Measurements from ENCODE around the gene BLOC1S2.
"Not testable (repeated sequence)": the region's sequence is repeated elsewhere in the genome, so short reads cannot be mapped to it uniquely, and the experiment has no call there.

The BLOC1S2 gene

DNA sequence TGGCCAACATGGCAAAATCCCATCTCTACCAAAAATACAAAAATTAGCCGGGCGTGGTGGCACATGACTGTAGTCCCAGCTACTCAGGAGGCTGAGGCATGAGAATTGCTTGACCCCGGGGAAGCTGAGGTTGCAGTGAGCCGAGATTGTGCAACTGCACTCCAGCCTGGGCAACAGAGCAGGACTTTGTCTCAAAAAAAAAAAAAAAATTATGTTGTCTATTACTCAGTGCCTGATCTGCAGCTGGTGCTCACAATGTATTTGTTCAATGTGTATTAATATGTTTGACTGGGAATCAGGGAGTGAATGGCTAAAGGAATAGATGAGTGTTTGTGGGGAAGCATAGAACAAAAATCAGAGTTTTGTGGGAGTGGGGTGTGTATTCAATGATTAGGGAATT, 5.8 kb upstream of the BLOC1S2 start:
- not testable (repeated sequence) for DNase-seq (ENCODE audit: low read depth, low spot score); H3K27ac ChIP-seq

DNA sequence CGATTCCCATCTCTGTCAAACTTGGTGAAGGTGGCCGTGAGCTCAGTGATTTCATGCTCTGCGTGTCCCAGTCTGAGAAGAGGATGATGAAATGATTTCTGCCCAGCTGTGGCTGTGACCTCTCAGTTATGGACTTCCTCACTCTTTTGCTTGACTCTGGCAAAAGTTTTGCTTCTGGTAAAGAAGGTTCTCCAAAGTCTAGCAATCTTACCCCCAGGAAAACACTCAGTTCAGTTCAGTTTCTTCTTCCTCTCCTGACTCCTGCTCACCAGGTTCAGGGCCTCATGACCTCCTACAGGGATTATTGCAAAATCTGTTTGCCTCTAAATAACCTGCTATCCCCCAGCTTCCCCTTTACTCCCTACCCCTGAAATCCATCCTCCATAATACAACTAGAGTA, 4.9 kb upstream of the BLOC1S2 start:
- no peak overlapping the region for H3K27ac ChIP-seq
- no peak for DNase-seq (ENCODE audit: low read depth, low spot score)

DNA sequence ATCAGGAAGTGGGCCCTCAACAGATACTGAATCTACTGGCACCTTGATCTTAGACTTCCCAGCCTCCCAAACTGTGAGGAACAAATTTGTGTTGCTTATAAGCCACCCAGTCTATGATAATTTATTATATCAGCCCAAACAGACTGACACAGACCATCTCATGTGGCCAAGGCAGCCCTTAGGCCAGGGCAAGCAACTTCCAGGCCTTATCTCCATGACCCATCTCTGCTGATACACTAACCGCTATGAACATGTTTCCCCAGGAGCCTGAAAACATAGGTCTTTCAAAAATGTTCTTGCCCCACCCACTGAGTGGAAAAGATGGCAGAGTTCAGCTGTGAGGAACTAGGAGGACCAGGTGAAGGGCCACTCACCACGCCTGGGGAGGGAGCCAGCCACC, 3.2 kb upstream of the BLOC1S2 start:
- no peak for DNase-seq (ENCODE audit: low read depth, low spot score)
- no peak overlapping the region for H3K27ac ChIP-seq

DNA sequence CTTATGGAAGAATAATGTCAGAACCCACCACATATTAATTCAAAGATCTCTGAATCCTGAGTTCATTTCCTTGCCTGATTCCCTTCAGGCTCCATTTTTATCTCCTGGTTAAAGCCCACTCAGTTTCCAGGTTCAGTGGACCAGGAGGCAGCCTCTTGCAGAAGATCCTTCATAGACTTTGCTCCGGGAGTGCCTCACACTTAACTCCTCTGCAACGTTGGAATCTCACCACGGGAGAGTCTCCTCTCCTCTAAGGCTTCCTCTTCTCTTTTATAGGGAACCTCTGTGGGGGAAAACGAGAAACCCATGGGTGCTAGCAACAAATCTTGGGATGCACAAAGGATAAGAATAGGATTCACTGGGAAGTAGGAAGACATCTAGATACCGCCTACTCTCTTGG, 1.7 kb upstream of the BLOC1S2 start:
- no peak for DNase-seq (ENCODE audit: low read depth, low spot score)
- peak overlapping the region; percentile 93 for H3K27ac ChIP-seq

DNA sequence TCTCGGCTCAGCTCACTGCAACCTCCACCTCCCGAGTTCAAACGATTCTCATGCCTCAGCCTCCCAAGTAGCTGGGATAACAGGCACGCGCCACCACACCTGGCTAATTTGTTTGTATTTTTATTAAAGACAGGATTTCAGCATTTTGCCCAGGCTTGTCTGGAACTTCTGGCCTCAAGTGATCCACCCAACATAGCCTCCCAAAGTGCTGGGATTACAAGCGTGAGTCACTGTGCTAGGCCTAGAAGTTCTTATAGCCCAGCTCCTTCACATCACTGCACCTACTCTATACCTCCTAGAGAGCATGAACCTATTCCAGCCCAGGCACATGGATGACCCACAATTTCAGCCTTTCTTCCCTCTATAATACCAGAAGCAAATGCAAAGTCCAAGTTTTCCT, 1.3 kb upstream of the BLOC1S2 start:
- H3K27ac ChIP-seq, result peak overlapping the region; percentile 93
- no peak for DNase-seq (ENCODE audit: low read depth, low spot score)

DNA sequence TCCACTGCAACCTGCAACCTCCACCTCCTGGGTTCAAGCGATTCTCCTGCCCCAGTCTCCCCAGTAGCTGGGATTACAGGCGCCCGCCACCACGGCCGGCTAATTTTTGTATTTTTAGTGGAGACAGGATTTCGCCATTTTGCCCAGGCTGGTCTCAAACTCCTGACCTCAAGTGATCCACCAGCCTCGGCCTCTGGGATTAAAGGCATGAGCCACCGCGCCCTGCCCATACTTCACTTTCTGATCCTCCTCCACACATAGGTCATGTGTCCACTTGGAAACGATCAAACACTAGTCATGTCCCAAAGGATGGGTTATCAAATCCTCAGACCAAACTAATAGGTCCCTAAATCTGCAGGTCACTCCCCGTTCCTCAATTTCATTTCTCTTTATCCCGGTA, 1.2 kb downstream of the BLOC1S2 start:
- H3K27ac ChIP-seq, result peak overlapping the region; percentile 93
- not testable (repeated sequence) for DNase-seq (ENCODE audit: low read depth, low spot score)

DNA sequence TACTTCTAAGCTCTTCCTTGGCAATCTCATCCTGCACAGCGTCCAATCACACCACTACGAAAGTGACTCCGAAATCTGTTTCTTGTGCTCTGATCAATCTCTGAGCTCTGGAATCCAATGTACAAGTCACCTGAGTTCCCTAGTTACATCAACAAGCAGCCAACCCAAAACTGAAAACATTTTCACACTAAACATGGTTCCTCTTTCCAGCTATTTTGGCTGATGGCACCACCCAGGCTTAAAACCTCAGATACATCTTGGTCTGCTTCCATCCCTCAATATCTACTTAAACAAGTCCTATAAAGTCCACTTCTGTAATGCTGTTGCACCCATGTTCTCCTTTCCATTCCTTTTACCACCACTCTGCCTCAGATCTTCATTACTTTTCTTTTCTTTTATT, 3.6 kb downstream of the BLOC1S2 start:
- no peak overlapping the region for H3K27ac ChIP-seq
- DNase-seq (ENCODE audit: low read depth, low spot score), result no peak

DNA sequence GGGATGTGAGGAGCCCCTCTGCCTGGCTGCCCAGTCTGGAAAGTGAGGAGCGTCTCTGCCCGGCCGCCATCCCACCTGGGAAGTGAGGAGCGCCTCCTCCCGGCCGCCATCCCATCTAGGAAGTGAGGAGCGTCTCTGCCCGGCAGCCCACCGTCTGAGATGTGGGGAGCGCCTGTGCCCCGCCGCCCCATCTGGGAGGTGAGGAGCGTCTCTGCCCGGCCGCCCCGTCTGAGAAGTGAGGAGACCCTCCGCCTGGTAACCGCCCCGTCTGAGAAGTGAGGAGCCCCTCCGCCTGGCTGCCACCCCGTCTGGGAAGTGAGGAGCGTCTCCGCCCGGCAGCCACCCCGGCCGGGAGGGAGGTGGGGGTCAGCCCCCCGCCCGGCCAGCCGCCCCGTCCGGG, 9.5 kb downstream of the BLOC1S2 start:
- H3K27ac ChIP-seq; DNase-seq (ENCODE audit: low read depth, low spot score): not testable (repeated sequence)

DNA sequence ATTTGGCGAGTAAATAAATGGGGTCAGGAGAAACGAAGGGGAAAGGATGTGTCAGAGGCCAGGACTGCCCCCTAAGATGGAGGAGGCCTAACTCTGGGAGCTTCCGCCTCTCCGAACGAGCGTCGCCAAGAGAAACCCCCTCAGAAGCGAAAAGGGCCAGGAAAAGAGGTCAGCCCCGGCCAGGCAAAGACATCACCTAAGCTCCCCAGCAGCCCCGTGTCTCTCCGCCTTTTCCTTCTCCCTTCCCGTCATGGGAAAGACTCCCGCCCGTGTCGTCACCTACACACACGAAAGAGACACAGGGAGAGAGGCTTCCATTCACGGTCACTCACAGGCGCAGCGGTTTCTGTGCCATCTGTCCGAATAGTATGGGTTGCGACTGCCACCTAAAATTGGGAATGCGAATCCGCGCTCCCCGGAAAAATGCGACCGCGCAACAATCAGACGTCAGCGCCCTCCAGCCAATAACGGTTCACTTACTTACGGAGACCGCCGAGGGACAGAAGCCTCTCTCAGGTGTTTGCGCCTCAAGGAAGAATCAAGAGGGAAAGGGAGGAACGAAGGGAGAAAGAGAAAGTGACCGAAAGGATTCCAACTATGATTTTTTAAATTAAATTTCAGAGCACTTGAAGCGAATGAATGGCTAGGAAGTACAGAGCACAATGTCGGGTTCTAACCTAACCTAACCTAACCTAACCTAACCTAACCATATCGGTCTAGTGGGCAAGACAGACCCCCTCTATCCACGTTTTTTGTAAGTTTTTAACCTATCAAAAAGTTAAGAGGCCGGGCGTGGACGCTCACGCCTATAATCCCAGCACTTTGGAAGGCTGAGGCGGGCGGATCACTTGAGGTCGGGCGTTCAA, 19.0 kb downstream of the BLOC1S2 start, which contains the start of gene CWF19L1:
CWF19L1 (minus strand) TSS at position 400 of the 866 bp plus-strand sequence; CDS start at position 355, 45 bp downstream.
- peak; percentile 60 for DNase-seq (ENCODE audit: low read depth, low spot score)
- peak within 1 kb of the TSS; percentile 70 for H3K27ac ChIP-seq

DNA sequence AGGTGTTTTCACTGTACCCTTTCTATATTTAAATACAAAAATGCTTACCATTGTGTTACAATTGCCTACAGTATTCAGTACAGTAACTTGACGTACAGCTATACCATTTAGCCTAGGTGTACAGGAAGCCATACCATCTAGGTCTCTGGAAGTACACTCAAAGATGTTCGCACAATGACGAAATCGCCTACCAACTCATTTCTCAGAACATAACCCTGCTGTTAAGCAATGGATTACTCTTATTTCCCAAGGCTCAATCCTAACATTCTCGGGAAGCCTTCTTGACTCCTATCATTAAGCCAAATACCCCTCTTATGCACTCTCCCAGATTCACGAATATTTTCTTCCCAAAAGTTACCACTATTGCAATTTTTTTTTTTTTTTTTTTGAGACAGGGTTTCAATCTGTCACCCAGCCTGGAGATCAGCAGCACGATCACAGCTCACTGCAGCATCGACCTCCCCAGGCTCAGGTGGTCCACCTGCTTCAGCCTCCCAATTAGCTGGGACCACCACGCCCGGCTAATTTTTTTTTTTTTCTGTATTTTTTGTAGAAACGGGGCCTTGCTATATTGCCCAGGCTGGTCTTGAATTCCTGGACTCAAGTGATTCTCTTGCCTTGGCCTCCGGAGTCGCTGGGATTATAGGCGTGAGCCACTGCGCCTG, 20.5 kb downstream of the BLOC1S2 start:
- H3K27ac ChIP-seq, result no peak overlapping the region
- no peak for DNase-seq (ENCODE audit: low read depth, low spot score)

DNA sequence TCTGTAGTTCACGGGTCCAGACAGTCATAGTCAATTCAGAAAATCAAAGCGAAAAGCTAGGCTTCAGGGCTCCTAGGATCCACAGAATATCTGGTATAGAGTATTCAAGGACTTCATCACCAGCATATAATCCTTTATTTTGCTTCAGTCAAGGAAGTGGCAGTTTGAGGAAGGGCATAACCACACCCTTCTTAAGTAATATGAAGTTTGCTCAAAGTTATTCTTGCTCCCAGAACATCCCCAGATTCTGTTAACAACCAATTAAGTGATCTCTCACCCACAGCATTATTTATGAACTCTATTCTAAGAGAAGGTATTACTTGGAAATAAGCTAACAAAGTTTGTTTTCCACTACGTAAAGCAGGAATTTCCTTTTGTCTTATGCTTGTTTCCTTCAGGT, 32.3 kb downstream of the BLOC1S2 start:
- no peak overlapping the region for H3K27ac ChIP-seq
- DNase-seq (ENCODE audit: low read depth, low spot score), result no peak

DNA sequence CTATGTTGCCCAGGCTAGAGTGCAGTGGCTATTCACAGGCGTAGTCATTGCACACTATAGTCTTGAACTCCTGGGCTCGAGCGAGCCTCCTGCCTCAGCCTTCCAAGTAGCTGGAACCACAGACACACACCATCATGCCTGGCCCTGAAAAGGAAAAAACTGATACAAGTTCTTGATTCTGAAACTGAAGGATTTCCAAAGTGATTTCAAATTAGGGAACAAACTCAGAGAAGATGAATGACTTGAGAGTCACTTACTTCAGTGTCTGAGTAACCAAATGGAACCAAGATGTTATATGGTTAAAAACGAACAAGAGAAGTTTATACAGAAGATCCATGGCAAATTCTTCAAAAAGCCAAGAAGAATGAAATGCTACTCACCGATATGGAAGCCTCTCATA, 33.4 kb downstream of the BLOC1S2 start:
- H3K27ac ChIP-seq, result no peak overlapping the region
- DNase-seq (ENCODE audit: low read depth, low spot score), result no peak

DNA sequence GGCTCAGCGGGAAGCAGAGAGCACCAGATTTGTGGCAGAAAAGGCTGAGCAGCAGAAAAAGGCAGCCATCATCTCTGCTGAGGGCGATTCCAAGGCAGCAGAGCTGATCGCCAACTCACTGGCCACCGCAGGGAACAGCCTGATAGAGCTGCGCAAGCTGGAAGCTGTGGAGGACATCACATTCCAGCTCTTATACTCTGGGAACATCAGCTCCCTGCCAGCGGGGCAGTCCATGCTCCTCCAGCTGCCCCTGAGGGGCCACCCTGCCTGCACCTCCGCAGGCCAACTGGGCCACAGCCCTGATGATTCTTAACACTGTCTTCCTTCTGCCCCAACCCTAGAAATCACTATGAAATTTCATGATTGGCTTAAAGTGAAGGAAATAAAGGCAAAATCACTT, 37.7 kb downstream of the BLOC1S2 start:
- no peak for DNase-seq (ENCODE audit: low read depth, low spot score)
- H3K27ac ChIP-seq, result no peak overlapping the region

DNA sequence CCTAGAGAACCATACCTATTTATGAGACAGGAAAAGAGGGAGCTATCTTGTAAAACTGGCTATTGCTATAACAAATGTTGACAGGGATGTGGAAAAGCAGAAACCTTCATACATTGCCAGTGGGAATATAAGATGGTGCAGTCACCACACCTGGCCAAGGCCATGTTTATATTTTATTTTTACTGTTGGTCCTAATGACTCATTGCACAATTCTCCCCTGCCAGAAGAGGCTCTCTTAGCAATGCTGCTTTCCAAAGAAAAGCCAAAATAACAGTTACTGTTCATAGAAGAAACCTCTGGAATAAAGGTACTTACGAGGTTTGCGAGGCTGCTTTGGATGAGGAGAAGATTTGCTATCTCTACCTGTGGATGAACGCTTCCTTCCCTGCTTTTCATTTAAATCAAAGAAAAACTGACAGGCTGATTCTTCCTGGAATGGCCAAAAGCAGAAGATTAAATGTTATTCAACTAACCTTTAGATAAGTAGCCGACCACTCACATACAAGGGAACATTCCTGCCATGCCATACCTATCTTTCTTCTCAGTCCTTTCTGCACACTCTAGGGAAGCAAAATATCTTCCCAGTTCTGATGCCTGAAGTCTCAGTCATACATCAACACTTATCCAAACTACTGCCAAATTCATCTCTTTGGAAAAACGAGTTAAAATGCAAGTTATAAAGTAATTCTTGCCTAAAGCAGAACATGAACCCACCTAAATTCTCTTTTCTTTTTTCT, 40.8 kb downstream of the BLOC1S2 start:
- H3K27ac ChIP-seq, result no peak overlapping the region
- no peak for DNase-seq (ENCODE audit: low read depth, low spot score)

DNA sequence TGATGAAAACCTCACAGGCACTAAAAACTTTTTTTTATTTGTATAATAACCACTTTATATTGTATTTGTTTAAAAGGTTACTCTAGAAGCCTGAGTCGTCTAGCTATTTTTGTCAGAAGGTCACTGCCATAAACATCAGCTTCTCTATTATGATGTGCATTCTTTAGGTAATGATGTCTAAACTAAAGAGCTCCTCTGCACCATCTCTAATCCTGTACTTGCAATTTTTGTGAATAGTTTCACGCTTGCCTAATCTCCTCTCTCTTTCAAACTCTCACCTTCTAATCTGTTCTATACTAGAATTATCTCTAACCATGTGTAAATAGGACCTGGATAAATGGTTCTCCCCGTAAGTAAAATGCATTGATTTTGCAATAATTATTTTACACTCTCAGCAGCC, 46.6 kb downstream of the BLOC1S2 start:
- H3K27ac ChIP-seq, result no peak overlapping the region
- no peak for DNase-seq (ENCODE audit: low read depth, low spot score)

DNA sequence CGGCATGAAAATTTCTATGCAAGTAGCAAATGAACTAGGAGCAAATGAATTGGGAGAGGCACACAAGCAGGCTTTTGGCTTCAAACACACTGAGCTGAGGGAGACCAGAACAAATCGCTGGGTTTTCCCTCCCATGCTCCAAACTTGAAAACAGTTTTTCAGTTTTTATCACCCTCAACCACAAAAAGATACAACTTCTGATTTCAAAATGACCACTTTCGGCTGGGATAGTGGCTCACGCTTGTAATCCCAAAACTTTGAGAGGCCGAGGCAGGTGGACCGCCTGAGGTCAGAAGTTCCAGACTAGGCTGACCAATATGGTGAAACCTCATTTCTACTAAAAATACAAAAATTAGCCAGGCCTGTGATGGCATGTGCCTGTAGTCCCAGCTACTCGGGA, 48.1 kb downstream of the BLOC1S2 start:
- no peak for DNase-seq (ENCODE audit: low read depth, low spot score)
- no peak overlapping the region for H3K27ac ChIP-seq

DNA sequence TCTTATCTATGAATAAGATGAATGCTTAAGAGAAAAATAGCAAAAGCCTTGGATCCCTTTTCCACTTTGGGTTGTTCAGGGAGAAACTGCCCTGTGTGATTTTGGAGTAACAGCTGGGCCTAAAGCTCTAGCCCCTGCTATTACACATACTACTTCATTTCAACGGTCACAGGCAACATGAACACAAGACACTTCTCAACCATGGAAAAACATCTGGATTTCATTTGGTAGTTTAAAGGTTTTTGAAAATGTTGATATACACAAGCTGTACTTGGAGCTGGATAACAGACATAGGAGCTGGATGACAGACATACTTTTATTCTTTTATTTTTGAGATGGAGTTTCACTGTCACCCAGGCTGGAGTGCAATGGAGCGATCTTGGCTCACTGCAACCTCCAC, 54.4 kb downstream of the BLOC1S2 start:
- DNase-seq (ENCODE audit: low read depth, low spot score), result no peak
- no peak overlapping the region for H3K27ac ChIP-seq

DNA sequence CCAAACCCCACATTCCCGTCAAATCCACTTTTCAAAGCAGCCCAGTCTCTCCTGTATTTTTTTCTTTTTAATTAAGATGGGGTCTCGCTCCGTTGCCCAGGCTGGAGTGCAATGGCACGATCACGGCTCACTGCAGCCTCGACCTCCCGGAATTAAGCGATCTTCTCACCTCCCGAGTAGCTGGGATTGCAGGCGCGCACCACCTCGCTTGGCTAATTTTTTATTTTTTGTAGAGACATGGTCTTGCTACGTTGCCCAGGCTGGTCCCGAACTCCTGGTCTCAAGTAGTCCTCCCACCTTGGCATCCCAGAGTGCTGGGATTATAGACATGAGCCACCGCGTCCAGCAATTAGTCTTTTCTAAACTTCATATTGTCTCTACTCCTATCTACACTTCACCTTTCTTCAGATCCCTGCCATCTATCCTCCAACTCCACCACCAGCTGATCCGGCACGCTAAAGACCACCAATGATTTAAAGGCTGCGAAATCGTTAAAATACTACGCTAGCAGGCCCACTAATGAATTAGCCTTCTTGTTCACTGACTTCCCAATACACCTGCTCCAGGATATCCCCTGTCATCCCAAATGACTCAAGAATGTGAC, 56.6 kb downstream of the BLOC1S2 start:
- H3K27ac ChIP-seq, result peak overlapping the region; percentile 58
- DNase-seq (ENCODE audit: low read depth, low spot score), result no peak

DNA sequence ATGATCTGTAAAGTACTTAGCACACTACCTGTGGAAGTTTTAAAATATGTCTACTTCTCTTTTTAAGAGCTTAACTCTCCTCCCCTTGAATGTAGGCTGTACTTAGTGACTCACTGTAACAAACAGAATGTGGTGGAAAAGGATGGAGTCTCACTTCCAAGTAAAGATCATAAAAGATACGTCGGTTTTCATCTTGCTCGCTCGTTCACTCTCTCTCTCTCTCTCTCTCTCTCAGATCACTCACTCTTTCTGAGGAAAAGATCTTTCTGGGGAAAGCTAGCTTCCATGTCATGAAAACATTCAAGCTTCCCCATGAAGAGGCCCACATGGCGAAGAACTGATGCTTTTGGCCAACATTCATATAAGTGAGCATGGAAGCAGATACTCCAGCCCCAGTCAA, 62.6 kb downstream of the BLOC1S2 start:
- no peak for DNase-seq (ENCODE audit: low read depth, low spot score)
- H3K27ac ChIP-seq, result no peak overlapping the region
